22Rv1 (cell line): ENCODE measurements around the gene INTS6.

Experiments
- H3K27ac ChIP-seq: fragments of 450-650 bp; 2 replicates; pipeline ENCODE4 v1.5.1; 2017
- ZFX ChIP-seq: fragments of 450-650 bp; IDR thresholded peaks from 2 replicates; pipeline ENCODE4 v1.6.1; 2017; ENCODE audit warnings: antibody characterized with exemption, borderline replicate concordance
- TF ChIP-seq, protein P1 (sequence below): fragments of 450-650 bp; IDR thresholded peaks from 2 replicates; pipeline ENCODE4 v1.5.1; 2017; ENCODE audit warnings: mild to moderate bottlenecking

Gene INTS6

DNA sequence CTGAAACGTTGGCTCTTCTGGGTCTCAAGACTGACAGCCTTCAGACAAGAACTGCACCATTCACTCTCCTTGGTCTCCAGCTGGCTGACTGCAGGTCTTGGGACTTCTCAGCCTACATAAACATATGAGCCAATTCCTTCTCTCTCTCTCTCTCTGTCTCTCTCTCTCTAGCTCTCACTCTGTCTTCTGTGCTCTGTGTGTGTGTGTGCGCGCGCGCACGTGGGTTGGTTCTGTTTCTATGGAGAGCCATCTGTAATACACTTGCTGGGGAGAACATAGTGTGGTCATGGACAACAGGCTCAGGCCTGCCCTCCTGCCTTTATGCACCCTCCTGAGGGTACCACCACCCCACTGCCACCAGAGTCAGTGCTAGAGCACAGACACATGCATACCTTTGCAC, 127.0 kb downstream of the INTS6 start:
- TF ChIP-seq, protein P1, sequence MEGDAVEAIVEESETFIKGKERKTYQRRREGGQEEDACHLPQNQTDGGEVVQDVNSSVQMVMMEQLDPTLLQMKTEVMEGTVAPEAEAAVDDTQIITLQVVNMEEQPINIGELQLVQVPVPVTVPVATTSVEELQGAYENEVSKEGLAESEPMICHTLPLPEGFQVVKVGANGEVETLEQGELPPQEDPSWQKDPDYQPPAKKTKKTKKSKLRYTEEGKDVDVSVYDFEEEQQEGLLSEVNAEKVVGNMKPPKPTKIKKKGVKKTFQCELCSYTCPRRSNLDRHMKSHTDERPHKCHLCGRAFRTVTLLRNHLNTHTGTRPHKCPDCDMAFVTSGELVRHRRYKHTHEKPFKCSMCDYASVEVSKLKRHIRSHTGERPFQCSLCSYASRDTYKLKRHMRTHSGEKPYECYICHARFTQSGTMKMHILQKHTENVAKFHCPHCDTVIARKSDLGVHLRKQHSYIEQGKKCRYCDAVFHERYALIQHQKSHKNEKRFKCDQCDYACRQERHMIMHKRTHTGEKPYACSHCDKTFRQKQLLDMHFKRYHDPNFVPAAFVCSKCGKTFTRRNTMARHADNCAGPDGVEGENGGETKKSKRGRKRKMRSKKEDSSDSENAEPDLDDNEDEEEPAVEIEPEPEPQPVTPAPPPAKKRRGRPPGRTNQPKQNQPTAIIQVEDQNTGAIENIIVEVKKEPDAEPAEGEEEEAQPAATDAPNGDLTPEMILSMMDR = no peak
- TF ChIP-seq ZFX = no peak
- H3K27ac ChIP-seq = no peak overlapping the region

DNA sequence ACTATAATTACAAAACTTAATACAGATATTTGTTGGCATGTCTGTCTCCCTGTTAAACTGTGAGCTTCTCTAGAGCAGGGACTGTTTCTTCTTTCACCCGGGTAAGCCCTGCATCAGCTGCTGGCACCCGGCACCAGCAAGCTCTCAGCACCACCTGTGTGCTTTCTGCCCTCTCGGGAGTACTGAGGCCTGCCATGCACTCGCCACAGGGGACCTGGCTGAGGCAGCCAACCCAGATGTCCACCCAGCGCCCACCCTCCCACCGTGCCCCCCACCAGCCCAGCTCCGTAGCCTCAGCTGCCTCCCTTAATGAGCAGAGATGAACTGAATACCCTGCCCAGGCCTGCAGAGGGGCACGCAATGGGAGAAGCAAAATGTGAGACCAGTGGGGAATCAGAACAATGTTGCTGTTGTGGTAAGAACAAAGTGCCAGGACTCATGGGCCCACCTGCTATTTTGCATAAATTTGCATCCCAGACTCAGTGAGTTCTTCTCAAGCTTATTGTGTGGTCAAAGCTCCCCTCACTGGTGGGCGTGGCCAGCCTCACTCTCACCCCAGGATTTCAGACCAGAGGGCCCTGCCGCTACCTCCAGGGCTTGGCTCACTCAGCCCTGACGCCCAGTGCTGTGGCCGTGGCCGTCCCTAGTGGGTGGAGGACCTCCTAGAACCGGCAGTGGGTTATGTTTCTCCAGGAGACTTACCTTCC, 128.0 kb downstream of the INTS6 start:
- TF ChIP-seq ZFX = no peak
- TF ChIP-seq, protein P1 = no peak
- no peak overlapping the region for H3K27ac ChIP-seq

DNA sequence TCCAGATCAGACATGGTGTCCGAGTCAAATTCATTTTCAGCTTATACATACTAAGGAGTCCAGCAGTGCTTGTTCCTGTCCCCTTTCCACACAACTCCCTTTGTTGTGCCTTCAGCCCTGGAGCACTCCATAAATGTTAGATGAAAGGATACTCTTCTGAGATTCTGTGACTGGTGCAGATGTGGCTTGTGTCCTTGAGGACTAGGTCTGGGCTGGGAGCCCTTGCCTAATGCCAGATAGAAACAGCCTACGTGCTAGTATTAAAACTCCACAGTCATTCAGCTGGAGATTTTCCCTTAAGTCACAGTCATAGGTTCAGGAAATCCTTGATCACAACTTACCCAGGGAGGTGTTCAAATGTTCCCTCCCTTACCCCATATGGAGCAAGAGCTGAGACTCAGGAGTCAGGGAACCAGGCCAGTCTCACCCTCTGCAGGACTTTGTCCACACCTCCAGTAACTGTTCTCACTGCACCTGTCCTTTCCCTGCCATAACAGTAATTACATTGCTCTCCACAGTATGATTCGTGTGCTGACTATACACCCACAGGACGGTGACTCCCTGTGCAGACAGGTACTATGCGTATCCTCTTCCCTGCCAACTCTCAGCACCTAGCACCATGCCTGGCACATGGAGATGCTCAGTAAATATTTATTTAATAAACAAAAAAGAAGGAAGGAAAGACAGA, 128.9 kb downstream of the INTS6 start:
- TF ChIP-seq, protein P1 = no peak
- TF ChIP-seq ZFX = no peak
- H3K27ac ChIP-seq = no peak overlapping the region

DNA sequence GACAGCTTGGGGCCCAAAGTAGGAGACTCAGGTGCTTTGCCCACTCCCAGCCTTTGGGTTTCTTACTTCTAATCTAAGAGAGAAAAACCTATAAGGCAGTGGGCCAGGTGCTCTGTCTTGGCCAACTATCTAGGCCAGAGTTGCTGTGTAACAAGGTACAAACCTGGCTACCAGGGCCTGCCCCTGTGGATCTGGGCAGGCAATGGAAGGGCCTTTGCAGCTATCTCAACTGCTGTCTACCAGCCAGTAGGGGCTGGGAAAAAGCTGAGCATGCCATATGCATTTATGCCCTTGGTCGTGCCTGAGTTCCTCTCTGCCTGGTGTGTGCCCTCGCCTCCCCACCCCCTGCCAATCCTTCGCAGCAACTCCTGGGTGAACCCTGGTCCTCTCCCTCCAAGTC, 130.0 kb downstream of the INTS6 start:
- TF ChIP-seq, protein P1 = no peak
- no peak for TF ChIP-seq ZFX
- H3K27ac ChIP-seq = no peak overlapping the region

DNA sequence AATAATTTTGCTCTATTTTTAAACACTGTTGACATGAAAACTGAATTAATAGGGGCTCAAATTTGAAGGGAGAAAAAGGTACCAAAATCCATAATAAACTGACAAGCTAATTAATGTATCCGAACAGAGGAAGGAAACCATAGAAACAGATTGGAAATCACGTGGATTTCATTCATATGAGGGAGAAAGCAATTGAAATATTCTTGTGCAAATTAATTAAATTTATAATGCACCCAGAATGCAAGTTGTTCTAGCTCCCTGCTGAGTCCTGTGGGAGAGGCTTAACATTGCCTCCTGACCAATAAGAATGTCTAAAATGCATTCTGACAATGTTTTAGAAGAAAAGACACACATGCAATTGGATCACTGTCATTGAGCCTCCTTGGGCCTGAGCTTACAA, 131.0 kb downstream of the INTS6 start:
- H3K27ac ChIP-seq = no peak overlapping the region
- TF ChIP-seq ZFX = no peak
- TF ChIP-seq, protein P1 = no peak

- TF ChIP-seq ZFX = no peak
- TF ChIP-seq, protein P1 = no peak
- no peak overlapping the region for H3K27ac ChIP-seq
Measured at GRCh38 chr13:51318876-51319275, 134.0 kb downstream of the INTS6 start.

- TF ChIP-seq, protein P1 = no peak
- no peak for TF ChIP-seq ZFX
- H3K27ac ChIP-seq = no peak overlapping the region
Measured at GRCh38 chr13:51318015-51318414, 134.8 kb downstream of the INTS6 start.
